PC-9 (cell line): ENCODE measurements around the gene MRPL32.

Source experiments
- EZH2 ChIP-seq: fragments of 200-600 bp; sonication (generic); IDR thresholded peaks from 2 replicates; pipeline ENCODE4 v1.8.0; 2017; ENCODE audit warnings: antibody characterized with exemption, low read depth
- TF ChIP-seq, protein P1 (sequence below): fragments of 200-600 bp; sonication (generic); conservative IDR thresholded peaks from 2 replicates; pipeline ENCODE4 v1.6.1; 2017; ENCODE audit warnings: mixed run types, antibody characterized with exemption, mild to moderate bottlenecking, moderate library complexity

DNA sequence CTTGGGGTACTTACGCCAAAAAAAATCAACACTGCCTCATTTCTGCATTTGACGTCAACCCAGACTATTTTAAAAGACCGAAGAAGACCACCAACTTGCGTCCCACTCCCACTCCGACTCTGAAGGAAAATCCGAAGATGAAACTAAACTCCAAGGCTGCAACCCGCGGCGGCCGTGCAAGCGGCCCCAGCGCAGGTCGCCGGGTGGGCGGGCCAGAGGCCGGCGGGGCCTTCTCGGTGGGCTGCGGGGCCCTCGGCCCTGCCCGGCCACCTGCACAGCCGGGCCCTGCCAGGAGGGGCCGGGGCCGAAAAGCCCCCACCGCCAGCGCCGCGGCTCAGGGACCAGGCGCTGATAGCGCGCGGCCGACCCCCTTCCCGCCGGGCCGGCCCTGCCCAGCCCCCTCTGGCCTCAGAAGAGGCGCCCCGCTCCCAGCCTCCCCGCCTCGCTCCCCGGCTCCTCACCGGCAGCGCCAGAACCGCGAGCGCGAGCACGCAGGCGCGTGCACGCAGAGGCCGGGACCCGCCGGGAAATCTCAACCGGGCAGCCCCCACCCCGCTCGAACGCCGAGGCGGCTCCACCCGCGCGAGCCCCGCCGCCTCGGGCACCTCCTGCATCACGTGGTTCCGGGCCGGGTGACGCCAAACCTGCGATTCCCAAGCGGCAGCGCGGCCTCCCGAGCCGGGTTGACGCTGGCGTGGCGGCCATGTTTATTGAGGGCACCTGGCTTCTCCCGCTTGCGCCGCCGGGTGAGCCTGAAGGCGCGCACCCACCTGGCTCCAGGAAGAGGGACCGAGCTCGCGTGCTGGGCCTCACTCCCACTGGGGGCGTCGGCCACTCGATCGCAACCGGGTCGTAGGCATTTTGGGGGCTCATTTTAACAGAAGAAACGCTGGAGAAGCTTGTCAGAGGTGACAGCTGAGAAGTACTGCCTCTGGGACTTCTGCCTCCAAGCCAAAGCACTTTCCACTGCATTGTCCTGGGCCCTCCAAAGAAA, 20.4 kb upstream of the MRPL32 start, which contains the start of gene C7orf25:
- no peak for TF ChIP-seq EZH2
- TF ChIP-seq, protein P1, sequence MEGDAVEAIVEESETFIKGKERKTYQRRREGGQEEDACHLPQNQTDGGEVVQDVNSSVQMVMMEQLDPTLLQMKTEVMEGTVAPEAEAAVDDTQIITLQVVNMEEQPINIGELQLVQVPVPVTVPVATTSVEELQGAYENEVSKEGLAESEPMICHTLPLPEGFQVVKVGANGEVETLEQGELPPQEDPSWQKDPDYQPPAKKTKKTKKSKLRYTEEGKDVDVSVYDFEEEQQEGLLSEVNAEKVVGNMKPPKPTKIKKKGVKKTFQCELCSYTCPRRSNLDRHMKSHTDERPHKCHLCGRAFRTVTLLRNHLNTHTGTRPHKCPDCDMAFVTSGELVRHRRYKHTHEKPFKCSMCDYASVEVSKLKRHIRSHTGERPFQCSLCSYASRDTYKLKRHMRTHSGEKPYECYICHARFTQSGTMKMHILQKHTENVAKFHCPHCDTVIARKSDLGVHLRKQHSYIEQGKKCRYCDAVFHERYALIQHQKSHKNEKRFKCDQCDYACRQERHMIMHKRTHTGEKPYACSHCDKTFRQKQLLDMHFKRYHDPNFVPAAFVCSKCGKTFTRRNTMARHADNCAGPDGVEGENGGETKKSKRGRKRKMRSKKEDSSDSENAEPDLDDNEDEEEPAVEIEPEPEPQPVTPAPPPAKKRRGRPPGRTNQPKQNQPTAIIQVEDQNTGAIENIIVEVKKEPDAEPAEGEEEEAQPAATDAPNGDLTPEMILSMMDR, result no peak
